Omental fat pad (tissue), 4 donors: Measurements from ENCODE around the gene TRAK1. TPM values are rescaled to one million over a fixed set of nuclear protein-coding genes. Genes with fewer than 3 reads are reported as not detected.

ENCODE experiments used
- ATAC-seq: fragments of 150-250 bp; one replicate; pipeline ENCODE4 v1.9.1; 2016; ENCODE audit warnings: mild to moderate bottlenecking, moderate library complexity; ENCODE audit not compliant: low FRiP score
- DNase-seq: peaks from one replicate; pipeline ENCODE4 v3.0.0-alpha.2; 2019; ENCODE audit warnings: low spot score
- CTCF ChIP-seq, 3 donors: fragments of 450-650 bp; IDR thresholded peaks; one replicate each; pipeline ENCODE4 v1.5.1; 2016 to 2017; ENCODE audit warnings: antibody characterized with exemption in 3 of 3, mild to moderate bottlenecking in 3 of 3, moderate library complexity in 2 of 3
- total RNA-seq, 4 donors: library from RNA; depleted of rRNA; stranded (reverse); fragments of >200 nt; gene quantifications; one replicate each; pipeline ENCODE4 v1.1.0, GENCODE V29; 2016

Gene TRAK1
- total RNA-seq, 4 donors from 2014 or later = 21.4 to 42.9 (median 37.0) TPM

GRCh38 chr3:42250761-42251160 is 159.6 kb downstream of the TRAK1 start:
- ATAC-seq (no peak), DNase-seq (no peak)
- TF ChIP-seq CTCF (IDR thresholded peaks at IDR 0.05) = no peak

- no peak for TF ChIP-seq CTCF (IDR thresholded peaks at IDR 0.05)
- DNase-seq = no peak
- ATAC-seq = no peak
These were observed 163.4 kb downstream of the TRAK1 start for GRCh38 chr3:42254566-42254965.

GRCh38 chr3:42256135-42256819 is 165.1 kb downstream of the TRAK1 start:
- DNase-seq = no peak
- ATAC-seq = peak; percentile 48
- no peak for TF ChIP-seq CTCF (IDR thresholded peaks at IDR 0.05)

GRCh38 chr3:42257007-42257406 is 165.8 kb downstream of the TRAK1 start:
- no peak for DNase-seq
- TF ChIP-seq CTCF (IDR thresholded peaks at IDR 0.05) = no peak
- no peak for ATAC-seq

GRCh38 chr3:42262525-42262924 is 171.4 kb downstream of the TRAK1 start:
- no peak for ATAC-seq
- no peak for DNase-seq
- TF ChIP-seq CTCF (IDR thresholded peaks at IDR 0.05) = no peak

- TF ChIP-seq CTCF (IDR thresholded peaks at IDR 0.05) = no peak
- no peak for ATAC-seq
- DNase-seq = no peak
These were observed 172.5 kb downstream of the TRAK1 start for GRCh38 chr3:42263354-42264346.
